ENCODE data around the gene WDTC1.

DNA sequence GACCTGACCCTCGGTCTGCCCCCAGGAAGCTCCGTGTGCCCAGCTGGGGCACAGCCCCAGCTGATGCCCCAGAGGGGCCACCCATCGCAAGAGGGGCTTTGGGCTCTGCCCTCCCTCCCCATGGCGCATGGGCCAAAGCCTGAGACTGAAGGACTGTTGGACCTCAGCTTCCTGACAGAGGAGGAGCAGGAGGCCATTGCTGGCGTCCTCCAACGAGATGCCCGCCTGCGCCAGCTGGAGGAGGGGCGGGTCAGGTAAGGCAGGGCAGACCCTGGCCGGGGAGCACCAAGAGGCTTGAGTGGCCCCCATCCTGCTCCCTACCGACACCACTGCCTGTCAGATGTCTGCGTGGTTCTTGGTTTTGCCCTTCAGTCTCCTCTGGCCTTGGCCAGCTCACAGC, 110.8 kb downstream of the WDTC1 start:
- TF ChIP-seq, protein P1, sequence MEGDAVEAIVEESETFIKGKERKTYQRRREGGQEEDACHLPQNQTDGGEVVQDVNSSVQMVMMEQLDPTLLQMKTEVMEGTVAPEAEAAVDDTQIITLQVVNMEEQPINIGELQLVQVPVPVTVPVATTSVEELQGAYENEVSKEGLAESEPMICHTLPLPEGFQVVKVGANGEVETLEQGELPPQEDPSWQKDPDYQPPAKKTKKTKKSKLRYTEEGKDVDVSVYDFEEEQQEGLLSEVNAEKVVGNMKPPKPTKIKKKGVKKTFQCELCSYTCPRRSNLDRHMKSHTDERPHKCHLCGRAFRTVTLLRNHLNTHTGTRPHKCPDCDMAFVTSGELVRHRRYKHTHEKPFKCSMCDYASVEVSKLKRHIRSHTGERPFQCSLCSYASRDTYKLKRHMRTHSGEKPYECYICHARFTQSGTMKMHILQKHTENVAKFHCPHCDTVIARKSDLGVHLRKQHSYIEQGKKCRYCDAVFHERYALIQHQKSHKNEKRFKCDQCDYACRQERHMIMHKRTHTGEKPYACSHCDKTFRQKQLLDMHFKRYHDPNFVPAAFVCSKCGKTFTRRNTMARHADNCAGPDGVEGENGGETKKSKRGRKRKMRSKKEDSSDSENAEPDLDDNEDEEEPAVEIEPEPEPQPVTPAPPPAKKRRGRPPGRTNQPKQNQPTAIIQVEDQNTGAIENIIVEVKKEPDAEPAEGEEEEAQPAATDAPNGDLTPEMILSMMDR (IDR thresholded peaks at IDR 0.05) = no peak
- TF ChIP-seq POLR2AphosphoS5 (IDR thresholded peaks at IDR 0.05; ENCODE audit: low read depth, low read length) = no peak
